Adipocyte (in vitro differentiated cells): Measurements from ENCODE around the gene PROC.

Experiments
- DNase-seq: peaks from one replicate; pipeline ENCODE4 v3.0.0-alpha.2; 2015; ENCODE audit warnings: low read depth
- H3K27me3 ChIP-seq: replicated peaks from 2 replicates; pipeline ENCODE4 v1.7.0; 2013; ENCODE audit warnings: mild to moderate bottlenecking, low read length, moderate library complexity; ENCODE audit not compliant: control insufficient read depth, insufficient read depth
- H3K36me3 ChIP-seq: 2 replicates; pipeline ENCODE4 v1.7.0; 2013; ENCODE audit warnings: low read length, mild to moderate bottlenecking, moderate library complexity; ENCODE audit not compliant: control insufficient read depth, insufficient read depth, severe bottlenecking
- H3K4me1 ChIP-seq: 2 replicates; pipeline ENCODE4 v1.7.0; 2013; ENCODE audit warnings: mild to moderate bottlenecking, low read length, moderate library complexity; ENCODE audit not compliant: control insufficient read depth, insufficient read depth
- H3K4me3 ChIP-seq: 2 replicates; pipeline ENCODE4 v1.7.0; 2013; ENCODE audit warnings: mild to moderate bottlenecking, low read length, moderate library complexity
- H3K9ac ChIP-seq: 2 replicates; pipeline ENCODE4 v1.7.0; 2013; ENCODE audit warnings: mild to moderate bottlenecking, low read length, moderate library complexity
- H3K9me3 ChIP-seq: 2 replicates; pipeline ENCODE4 v1.7.0; 2013; ENCODE audit warnings: mild to moderate bottlenecking, low read length, moderate library complexity; ENCODE audit not compliant: control insufficient read depth

The PROC gene

GRCh38 chr2:127418300-127419111 is at the start of gene PROC:
TSS of gene PROC (plus strand) at chr2:127418427. CDS start at chr2:127419943, 1,516 bp downstream.
- DNase-seq, result no peak

DNA sequence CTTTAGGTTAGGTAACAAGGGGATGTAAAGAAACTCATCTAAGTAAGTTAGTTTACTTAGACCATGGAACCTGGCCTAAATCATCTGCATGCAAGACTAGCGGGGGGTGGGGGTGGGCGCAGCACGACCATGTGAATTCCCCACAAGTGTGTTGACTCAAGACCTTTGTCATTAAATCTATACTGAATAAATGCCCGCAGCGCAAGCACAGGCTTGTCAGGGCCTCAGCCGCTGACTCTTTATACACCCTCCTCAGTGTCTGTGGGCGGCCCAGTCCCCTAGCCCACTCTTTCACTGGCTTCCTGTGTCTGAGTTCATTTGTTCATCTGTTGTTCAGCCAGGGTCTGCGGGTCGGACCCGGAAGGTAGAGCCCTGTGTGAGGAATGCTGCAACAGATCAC is 48.2 kb upstream of the PROC start:
- Histone ChIP-seq H3K4me3 (no peak overlapping the region), H3K36me3 (no peaks in the 10 kb centered on the region), H3K4me1 (peaks cover 19% of the 10 kb centered on the region), H3K27me3 (no peaks in the 10 kb centered on the region), H3K9ac (no peak overlapping the region), H3K9me3 (peaks cover 8% of the 10 kb centered on the region)
- DNase-seq, result no peak

More at GRCh38 chr2:127418300-127419111, at the start of gene PROC:
- no peak within 1 kb of the TSS for H3K9ac ChIP-seq
- peaks cover 23% of the 10 kb centered on the region for H3K27me3 ChIP-seq
- no peaks in the 10 kb centered on the region for H3K36me3 ChIP-seq
- peaks cover 32% of the 10 kb centered on the region for H3K4me1 ChIP-seq
- H3K4me3 ChIP-seq, result no peak within 1 kb of the TSS
- no peaks in the 10 kb centered on the region for H3K9me3 ChIP-seq

DNA sequence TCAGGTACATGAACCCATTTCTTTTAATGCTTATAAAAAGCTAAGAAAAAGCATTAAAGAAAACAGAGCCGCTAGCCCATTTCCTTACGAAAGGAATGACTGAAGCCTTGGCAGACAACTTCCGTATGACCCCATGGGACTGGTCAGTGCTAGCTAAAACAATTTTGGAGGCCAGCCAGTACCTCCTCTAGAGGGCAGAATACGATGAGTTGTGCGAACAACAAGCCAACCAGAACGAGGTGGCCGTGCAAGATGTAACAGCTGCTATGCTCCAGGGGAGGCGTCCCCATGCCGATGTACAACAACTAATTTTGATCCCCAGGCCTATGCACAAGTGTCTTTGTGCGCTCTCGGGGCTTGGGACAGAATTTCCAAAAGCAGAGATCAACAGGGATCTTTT is 47.2 kb upstream of the PROC start:
- Histone ChIP-seq H3K9ac (no peak overlapping the region), H3K9me3 (peaks cover 8% of the 10 kb centered on the region)
- no peak for DNase-seq

GRCh38 chr2:127373362-127374083 is 44.7 kb upstream of the PROC start:
- Histone ChIP-seq H3K9me3 (peaks cover 8% of the 10 kb centered on the region), H3K36me3 (no peaks in the 10 kb centered on the region), H3K9ac (no peak overlapping the region), H3K27me3 (no peaks in the 10 kb centered on the region), H3K4me1 (peaks cover 30% of the 10 kb centered on the region), H3K4me3 (no peak overlapping the region)
- no peak for DNase-seq

More for the DNA sequence above, 47.2 kb upstream of the PROC start:
- H3K4me1 ChIP-seq, result peaks cover 19% of the 10 kb centered on the region
- H3K4me3 ChIP-seq, result peak overlapping the region; percentile 53
- no peaks in the 10 kb centered on the region for H3K27me3 ChIP-seq
- no peaks in the 10 kb centered on the region for H3K36me3 ChIP-seq

DNA sequence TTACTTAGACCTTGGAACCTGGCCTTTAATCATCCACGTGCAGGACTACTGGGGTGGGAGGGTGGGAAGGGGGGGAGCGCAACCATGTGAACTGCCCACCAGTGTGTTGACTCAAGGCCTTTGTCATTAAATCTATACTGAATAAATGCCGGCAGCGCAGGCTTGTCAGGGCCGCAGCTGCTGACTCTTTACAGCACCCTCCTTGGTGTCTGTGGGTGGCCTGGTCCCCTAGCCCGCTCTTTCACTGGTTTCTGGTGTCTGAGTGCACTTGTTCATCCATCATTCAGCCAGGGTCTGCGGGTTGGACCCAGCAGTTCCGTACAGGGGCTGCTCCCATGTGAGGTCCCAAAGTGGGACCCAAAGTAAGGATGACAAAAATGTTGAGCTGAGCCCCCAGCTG is 42.0 kb upstream of the PROC start:
- Histone ChIP-seq H3K27me3 (no peaks in the 10 kb centered on the region), H3K4me1 (peaks cover 27% of the 10 kb centered on the region), H3K36me3 (no peaks in the 10 kb centered on the region), H3K4me3 (no peak overlapping the region), H3K9ac (no peak overlapping the region), H3K9me3 (peaks cover 8% of the 10 kb centered on the region)
- no peak for DNase-seq

- no peak for DNase-seq
- Histone ChIP-seq H3K4me1 (peaks cover 31% of the 10 kb centered on the region), H3K27me3 (no peaks in the 10 kb centered on the region), H3K4me3 (no peak overlapping the region), H3K9ac (no peak overlapping the region), H3K9me3 (peaks cover 8% of the 10 kb centered on the region), H3K36me3 (no peaks in the 10 kb centered on the region)
These were observed 41.0 kb upstream of the PROC start for GRCh38 chr2:127377262-127377661.

DNA sequence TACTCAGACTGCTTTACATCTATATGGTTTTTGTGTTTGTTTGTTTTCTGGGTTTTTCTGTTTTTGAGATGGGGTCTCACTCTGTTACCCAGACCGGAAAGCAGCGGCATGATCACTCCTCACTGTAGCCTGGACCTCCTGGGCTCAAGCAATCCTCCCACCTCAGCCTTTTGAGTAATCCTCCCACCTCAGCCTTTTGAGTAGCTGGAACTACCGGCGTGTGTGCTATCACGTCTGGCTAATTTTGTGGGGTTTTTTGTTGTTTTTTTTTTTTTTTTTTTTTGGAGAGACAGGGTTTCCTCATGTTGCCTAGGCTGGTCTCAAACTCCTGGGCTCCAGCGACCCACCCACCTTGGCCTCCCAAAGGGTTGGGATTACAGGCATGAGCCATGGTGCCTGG is 39.5 kb upstream of the PROC start:
- peaks cover 44% of the 10 kb centered on the region for H3K4me1 ChIP-seq
- H3K27me3 ChIP-seq, result no peaks in the 10 kb centered on the region
- no peaks in the 10 kb centered on the region for H3K36me3 ChIP-seq
- peaks cover under 1% of the 10 kb centered on the region for H3K9me3 ChIP-seq
- H3K4me3 ChIP-seq, result no peak overlapping the region
- no peak overlapping the region for H3K9ac ChIP-seq
- no peak for DNase-seq

DNA sequence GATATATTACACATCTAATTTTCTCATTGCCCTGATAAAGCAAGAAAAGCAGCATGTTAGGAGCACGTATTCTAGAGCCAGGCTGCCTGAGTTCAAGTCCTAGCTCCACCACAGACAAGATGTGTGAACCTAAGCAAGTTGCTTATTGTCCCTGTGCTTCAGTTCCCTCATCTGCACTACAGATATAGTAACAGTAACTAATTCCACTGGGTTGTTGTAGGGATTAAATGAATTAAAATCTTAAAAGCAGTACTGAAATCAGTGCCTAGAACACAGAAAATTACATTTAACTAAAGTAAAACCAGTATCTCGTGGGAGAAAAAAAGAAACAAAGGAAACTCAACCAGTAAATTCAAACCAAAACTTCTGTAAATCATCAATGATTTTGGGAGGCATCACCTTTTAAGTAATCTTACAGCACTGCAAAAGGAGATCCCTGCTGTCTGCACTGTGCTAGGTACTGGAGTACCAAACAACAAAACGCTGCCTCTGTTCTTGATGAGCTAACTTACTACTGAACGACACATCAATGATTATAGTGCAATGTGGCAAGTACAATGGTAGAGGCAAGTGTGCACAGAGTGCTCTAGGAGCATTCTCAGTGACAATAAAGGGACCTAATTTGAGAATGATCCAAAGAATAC is 38.4 kb upstream of the PROC start:
- H3K36me3 ChIP-seq, result no peaks in the 10 kb centered on the region
- H3K4me3 ChIP-seq, result no peak overlapping the region
- no peak for DNase-seq
- H3K27me3 ChIP-seq, result no peaks in the 10 kb centered on the region
- no peak overlapping the region for H3K9ac ChIP-seq
- no peaks in the 10 kb centered on the region for H3K9me3 ChIP-seq
- H3K4me1 ChIP-seq, result peaks cover 51% of the 10 kb centered on the region

GRCh38 chr2:127381762-127382161 is 36.5 kb upstream of the PROC start:
- no peak for DNase-seq

GRCh38 chr2:127382831-127383230 is 35.4 kb upstream of the PROC start:
- Histone ChIP-seq H3K27me3 (no peaks in the 10 kb centered on the region), H3K9ac (no peak overlapping the region), H3K9me3 (no peaks in the 10 kb centered on the region), H3K36me3 (no peaks in the 10 kb centered on the region), H3K4me3 (no peak overlapping the region), H3K4me1 (peaks cover 55% of the 10 kb centered on the region)
- DNase-seq, result no peak

More at GRCh38 chr2:127381762-127382161, 36.5 kb upstream of the PROC start:
- no peaks in the 10 kb centered on the region for H3K9me3 ChIP-seq
- H3K36me3 ChIP-seq, result no peaks in the 10 kb centered on the region
- peak overlapping the region; percentile 63 for H3K4me3 ChIP-seq
- no peaks in the 10 kb centered on the region for H3K27me3 ChIP-seq
- peak overlapping the region; percentile 46 for H3K9ac ChIP-seq
- H3K4me1 ChIP-seq, result peaks cover 64% of the 10 kb centered on the region

DNA sequence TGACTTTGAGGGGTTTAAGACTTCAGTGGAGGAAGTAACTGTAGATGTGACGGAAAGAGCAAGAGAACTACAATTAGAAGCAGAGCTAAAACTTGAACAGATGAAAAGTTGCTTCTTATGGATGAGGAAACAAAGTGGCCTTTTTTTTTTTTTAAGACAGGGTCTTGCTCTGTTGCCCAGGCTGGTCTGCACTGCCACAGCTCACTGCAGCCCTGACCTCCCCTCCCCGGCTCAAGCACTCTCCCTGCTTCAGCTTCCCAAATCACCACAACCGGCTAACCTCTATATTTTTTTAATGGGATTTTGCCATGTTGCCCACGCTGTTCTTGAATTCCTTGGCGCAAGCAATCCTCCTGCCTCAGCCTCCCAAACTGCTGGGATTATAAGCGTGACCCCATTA is 33.7 kb upstream of the PROC start:
- H3K4me1 ChIP-seq, result peaks cover 64% of the 10 kb centered on the region
- H3K9ac ChIP-seq, result no peak overlapping the region
- no peaks in the 10 kb centered on the region for H3K36me3 ChIP-seq
- no peak overlapping the region for H3K4me3 ChIP-seq
- DNase-seq, result no peak
- no peaks in the 10 kb centered on the region for H3K9me3 ChIP-seq
- H3K27me3 ChIP-seq, result no peaks in the 10 kb centered on the region
